Measurements from ENCODE around the gene ZNF383.

DNA sequence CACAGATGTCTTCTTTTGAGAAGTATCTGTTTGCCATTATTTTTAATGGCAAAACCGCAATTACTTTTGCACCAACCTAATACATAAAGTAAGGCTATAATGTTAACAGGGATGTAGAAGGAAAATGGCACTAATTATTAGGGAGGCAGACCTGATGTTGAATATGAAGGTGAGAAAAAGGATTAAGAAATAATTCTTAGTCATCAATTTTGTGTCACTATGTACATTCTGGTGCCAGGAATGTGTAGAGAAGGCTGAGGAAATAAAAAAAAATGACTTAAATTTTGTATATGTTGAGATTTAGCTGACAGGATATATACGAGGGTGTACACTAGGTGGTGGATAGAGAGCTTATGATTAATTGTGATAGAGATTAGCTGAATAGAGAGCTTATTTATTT lies 20.2 kb upstream of the ZNF383 start:
- TF ChIP-seq CTCF (IDR thresholded peaks at IDR 0.05; ENCODE audit: low read length) (no peak), EZH2 (IDR thresholded peaks at IDR 0.05; ENCODE audit: borderline replicate concordance, low read length) (no peak)

All from OCI-LY1 (cell line).